HG03439 (cell line): Measurements from ENCODE around the gene CBL.
"Not testable (repeated sequence)": the region's sequence is repeated elsewhere in the genome, so short reads cannot be mapped to it uniquely, and the experiment has no call there.

Experiments used
- ATAC-seq: cut with Tn5 transposase; IDR thresholded peaks from one replicate; pipeline ENCODE4 v1.9.1; 2021; ENCODE audit warnings: mild to moderate bottlenecking, moderate library complexity; ENCODE audit not compliant: unreplicated experiment

Gene CBL

GRCh38 chr11:119184399-119184798 lies 21.7 kb upstream of the CBL start:
- ATAC-seq = not testable (repeated sequence)

- no peak for ATAC-seq
Observed at GRCh38 chr11:119185981-119186634, 20.0 kb upstream of the CBL start.

GRCh38 chr11:119187123-119187892 lies 18.8 kb upstream of the CBL start:
- ATAC-seq = no peak

- no peak for ATAC-seq
Observed at GRCh38 chr11:119188067-119188466, 18.1 kb upstream of the CBL start.

GRCh38 chr11:119188887-119189286 lies 17.3 kb upstream of the CBL start:
- no peak for ATAC-seq

- no peak for ATAC-seq
Observed at GRCh38 chr11:119189393-119189792, 16.7 kb upstream of the CBL start.

GRCh38 chr11:119190531-119190930 lies 15.6 kb upstream of the CBL start:
- no peak for ATAC-seq

- ATAC-seq = not testable (repeated sequence)
Observed at GRCh38 chr11:119191265-119191664, 14.9 kb upstream of the CBL start.

- no peak for ATAC-seq
Observed at GRCh38 chr11:119192111-119192510, 14.0 kb upstream of the CBL start.

- no peak for ATAC-seq
Observed at GRCh38 chr11:119193001-119193400, 13.1 kb upstream of the CBL start.

GRCh38 chr11:119193626-119194025 lies 12.5 kb upstream of the CBL start:
- no peak for ATAC-seq

- no peak for ATAC-seq
Observed at GRCh38 chr11:119194811-119195440, 11.2 kb upstream of the CBL start.

- ATAC-seq = no peak
Observed at GRCh38 chr11:119195680-119196079, 10.5 kb upstream of the CBL start.

- peak; percentile 66 for ATAC-seq
Observed at GRCh38 chr11:119196833-119197483, 9.2 kb upstream of the CBL start.

- ATAC-seq = no peak
Observed at GRCh38 chr11:119198925-119199324, 7.2 kb upstream of the CBL start.

- ATAC-seq = not testable (repeated sequence)
Observed at GRCh38 chr11:119201236-119201635, 4.9 kb upstream of the CBL start.

- ATAC-seq = no peak
Observed at GRCh38 chr11:119202554-119202953, 3.6 kb upstream of the CBL start.

- no peak for ATAC-seq
Observed at GRCh38 chr11:119204066-119204465, 2.1 kb upstream of the CBL start.

- ATAC-seq = no peak
Observed at GRCh38 chr11:119205080-119205479, 1.1 kb upstream of the CBL start.

GRCh38 chr11:119206511-119207414 lies 624 bp downstream of the CBL start:
- peak; percentile 20 for ATAC-seq
